Measurements from ENCODE around the gene ARHGAP24.

GRCh38 chr4:85831647-85832046 lies 356.7 kb downstream of the ARHGAP24 start:
- TF ChIP-seq CTCF (IDR thresholded peaks at IDR 0.05): no peak
- no peak for TF ChIP-seq ZFX (IDR thresholded peaks at IDR 0.05; ENCODE audit: borderline replicate concordance)

Measured in 22Rv1 (cell line).